Measurements from ENCODE around the gene PTPN20.

Gene PTPN20

DNA sequence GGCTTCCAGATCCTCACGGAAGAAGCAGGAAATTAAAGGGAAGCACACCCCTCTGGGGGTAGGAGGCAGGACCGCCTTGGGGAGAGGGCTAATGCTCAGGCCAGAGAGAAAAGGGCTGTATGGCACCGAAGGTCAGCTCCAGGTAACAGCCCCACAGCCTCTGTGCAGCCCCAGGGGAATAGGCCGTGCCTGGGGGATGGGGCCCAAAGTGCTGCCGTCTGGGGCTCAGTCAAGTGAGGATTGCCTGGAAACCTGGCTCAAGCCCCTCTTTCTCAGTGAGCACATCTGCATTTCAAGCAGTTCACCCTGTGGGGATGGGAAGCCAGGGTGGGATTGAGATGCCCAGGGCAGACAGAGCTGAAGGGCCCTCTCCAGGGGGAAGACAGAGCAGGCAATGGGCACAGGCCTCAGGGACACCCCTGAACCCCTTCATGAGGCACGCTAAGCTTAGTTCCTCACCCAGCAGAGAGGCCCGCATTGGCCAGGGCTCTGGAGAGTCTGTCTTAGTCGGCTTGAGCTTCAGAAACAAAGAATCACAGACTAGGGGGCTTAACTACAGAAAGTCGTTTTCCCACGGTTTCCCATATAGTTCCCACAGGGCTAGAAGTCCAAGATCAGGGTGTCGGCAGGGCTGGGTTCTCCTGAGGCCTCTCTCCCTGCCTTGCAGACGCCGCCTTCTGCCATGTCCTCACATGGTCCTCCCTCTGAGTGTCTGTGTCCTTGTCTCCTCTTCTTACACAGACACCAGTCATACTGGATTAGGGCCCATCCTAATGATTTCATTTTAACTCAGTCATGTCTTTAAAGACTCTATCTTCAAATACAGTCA, 118.2 kb downstream of the PTPN20 start:
- Histone ChIP-seq H3K79me2 (ENCODE audit: control insufficient read depth, insufficient read depth, low read length, unreplicated experiment) (no peaks in the 10 kb centered on the region), H3K27ac (ENCODE audit: low read depth, low read length) (no peak overlapping the region), H3K4me1 (ENCODE audit: control insufficient read depth, insufficient read depth, low read length, unreplicated experiment) (no peaks in the 10 kb centered on the region), H3K36me3 (ENCODE audit: insufficient read depth, low read length) (no peaks in the 10 kb centered on the region), H2AFZ (ENCODE audit: low read length, unreplicated experiment) (no peak overlapping the region), H3K27me3 (ENCODE audit: insufficient read depth, low read length) (peaks cover under 1% of the 10 kb centered on the region), H3K4me3 (ENCODE audit: low read depth, low read length) (no peak overlapping the region)

DNA sequence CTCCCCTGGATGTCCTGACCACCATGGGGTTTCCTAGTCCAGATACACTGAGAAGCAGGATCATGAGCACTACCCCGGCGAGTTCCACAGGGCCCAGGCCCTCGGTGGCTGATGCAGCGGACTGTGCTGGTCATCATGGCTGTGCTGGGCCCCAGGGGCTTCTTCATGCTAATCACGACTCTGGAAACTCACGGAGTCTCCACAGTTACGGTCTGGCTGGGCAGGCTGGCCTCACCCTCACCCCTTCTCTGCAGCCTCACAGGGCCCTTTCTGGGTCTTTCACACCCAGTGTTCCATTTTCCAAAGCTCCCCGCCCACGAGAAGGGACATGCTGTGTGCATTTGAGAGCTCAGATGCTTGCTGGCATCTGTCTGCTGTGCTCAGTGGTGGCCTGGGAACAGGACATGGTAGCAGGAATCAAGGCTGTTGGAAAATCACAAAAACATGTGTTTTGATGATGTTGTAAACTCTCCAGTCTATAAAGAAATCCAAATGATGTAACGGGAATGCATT, 119.0 kb downstream of the PTPN20 start:
- H3K4me1 ChIP-seq (ENCODE audit: control insufficient read depth, insufficient read depth, low read length, unreplicated experiment): no peaks in the 10 kb centered on the region
- no peaks in the 10 kb centered on the region for H3K79me2 ChIP-seq (ENCODE audit: control insufficient read depth, insufficient read depth, low read length, unreplicated experiment)
- no peak overlapping the region for H2AFZ ChIP-seq (ENCODE audit: low read length, unreplicated experiment)
- H3K27me3 ChIP-seq (ENCODE audit: insufficient read depth, low read length): peaks cover 9% of the 10 kb centered on the region
- no peak overlapping the region for H3K27ac ChIP-seq (ENCODE audit: low read depth, low read length)
- no peak overlapping the region for H3K4me3 ChIP-seq (ENCODE audit: low read depth, low read length)
- no peaks in the 10 kb centered on the region for H3K36me3 ChIP-seq (ENCODE audit: insufficient read depth, low read length)

DNA sequence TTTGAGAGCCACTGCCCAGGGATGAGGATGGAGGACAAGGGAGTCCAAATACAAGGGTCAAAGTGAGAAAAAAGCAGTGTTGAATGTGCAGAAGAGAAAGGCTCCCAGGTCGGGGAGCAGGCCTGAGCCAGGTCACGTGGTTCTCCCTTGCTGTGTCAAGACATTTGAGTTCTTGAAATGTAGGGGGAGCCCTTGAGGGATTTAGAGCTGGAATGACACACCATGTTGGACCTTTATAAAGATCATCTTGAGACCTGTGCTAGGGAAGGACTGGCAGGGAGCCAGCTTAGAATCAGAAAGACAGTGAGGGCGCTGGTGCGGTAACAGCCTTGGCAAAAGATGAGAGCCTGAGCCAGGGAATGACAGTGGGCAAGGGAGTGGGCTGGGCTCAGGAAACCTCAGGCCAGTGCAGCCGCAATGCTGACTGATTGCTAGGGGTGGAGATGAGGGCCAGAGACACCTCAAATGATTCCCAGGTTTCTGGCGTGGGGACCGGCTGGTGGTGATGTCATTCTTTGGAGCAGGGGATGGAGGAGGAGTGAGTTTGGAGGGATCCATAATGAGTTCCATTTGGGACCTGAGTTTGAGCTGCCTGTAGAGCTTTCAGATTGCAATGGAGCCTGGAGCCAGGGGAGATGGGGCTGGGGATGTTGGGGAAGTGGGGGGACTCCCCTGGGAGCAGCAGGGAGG, 120.1 kb downstream of the PTPN20 start:
- Histone ChIP-seq H3K27ac (ENCODE audit: low read depth, low read length) (no peak overlapping the region), H3K4me1 (ENCODE audit: control insufficient read depth, insufficient read depth, low read length, unreplicated experiment) (no peaks in the 10 kb centered on the region), H3K36me3 (ENCODE audit: insufficient read depth, low read length) (no peaks in the 10 kb centered on the region), H3K4me3 (ENCODE audit: low read depth, low read length) (no peak overlapping the region), H3K79me2 (ENCODE audit: control insufficient read depth, insufficient read depth, low read length, unreplicated experiment) (no peaks in the 10 kb centered on the region), H2AFZ (ENCODE audit: low read length, unreplicated experiment) (no peak overlapping the region), H3K27me3 (ENCODE audit: insufficient read depth, low read length) (peaks cover 9% of the 10 kb centered on the region)

DNA sequence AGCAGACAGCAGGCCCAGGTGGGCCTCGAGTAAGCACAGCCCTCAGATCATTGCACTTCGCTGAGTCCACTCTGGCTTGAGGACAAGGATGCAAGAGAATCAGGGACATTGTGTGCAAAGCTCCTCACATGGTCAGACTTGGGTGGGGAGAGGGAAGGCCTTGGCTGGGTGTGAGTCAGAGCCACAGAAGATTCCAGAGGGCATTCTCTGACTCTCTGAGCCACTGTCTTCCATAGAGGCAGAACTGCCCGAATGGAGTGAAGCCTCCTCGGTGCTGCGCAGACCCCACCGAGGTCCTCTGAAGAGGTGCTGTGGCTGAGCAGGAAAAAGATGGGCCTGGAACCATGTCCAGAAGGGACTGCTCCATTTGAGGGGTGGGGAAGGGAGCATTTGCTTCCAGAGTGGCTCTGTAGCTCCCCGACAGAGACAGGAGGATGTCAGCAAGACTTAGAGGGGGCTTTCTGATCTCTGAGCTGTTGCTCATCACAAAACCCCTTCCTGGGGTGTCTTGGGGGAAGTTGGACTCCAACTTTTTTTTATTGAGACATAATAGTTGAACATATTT, 120.8 kb downstream of the PTPN20 start:
- no peak overlapping the region for H3K4me3 ChIP-seq (ENCODE audit: low read depth, low read length)
- H3K27me3 ChIP-seq (ENCODE audit: insufficient read depth, low read length): peaks cover 12% of the 10 kb centered on the region
- H3K36me3 ChIP-seq (ENCODE audit: insufficient read depth, low read length): no peaks in the 10 kb centered on the region
- no peaks in the 10 kb centered on the region for H3K4me1 ChIP-seq (ENCODE audit: control insufficient read depth, insufficient read depth, low read length, unreplicated experiment)
- H2AFZ ChIP-seq (ENCODE audit: low read length, unreplicated experiment): no peak overlapping the region
- H3K27ac ChIP-seq (ENCODE audit: low read depth, low read length): no peak overlapping the region
- no peaks in the 10 kb centered on the region for H3K79me2 ChIP-seq (ENCODE audit: control insufficient read depth, insufficient read depth, low read length, unreplicated experiment)

DNA sequence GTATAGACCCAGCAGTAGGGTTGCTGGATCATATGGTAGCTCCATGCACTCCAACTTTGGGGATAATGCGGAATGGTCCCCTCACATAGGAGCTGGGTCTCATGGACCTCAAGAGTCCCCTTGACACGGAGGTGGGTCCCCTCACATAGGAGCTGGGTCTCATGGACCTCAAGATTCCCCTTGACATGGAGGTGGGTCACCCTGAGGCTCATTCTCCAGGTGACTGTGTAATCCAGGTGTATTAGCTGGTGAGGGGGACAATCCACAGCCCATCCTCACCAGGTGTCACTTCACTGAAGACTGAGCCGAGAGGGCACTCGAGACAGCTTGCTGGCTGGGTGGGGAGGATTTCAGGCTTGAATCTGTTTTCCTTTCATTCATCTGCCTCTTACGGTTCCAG, 121.9 kb downstream of the PTPN20 start:
- H3K27ac ChIP-seq (ENCODE audit: low read depth, low read length): no peak overlapping the region
- H3K4me1 ChIP-seq (ENCODE audit: control insufficient read depth, insufficient read depth, low read length, unreplicated experiment): no peaks in the 10 kb centered on the region
- H2AFZ ChIP-seq (ENCODE audit: low read length, unreplicated experiment): no peak overlapping the region
- no peak overlapping the region for H3K4me3 ChIP-seq (ENCODE audit: low read depth, low read length)
- peaks cover 13% of the 10 kb centered on the region for H3K27me3 ChIP-seq (ENCODE audit: insufficient read depth, low read length)
- no peaks in the 10 kb centered on the region for H3K79me2 ChIP-seq (ENCODE audit: control insufficient read depth, insufficient read depth, low read length, unreplicated experiment)
- H3K36me3 ChIP-seq (ENCODE audit: insufficient read depth, low read length): no peaks in the 10 kb centered on the region

DNA sequence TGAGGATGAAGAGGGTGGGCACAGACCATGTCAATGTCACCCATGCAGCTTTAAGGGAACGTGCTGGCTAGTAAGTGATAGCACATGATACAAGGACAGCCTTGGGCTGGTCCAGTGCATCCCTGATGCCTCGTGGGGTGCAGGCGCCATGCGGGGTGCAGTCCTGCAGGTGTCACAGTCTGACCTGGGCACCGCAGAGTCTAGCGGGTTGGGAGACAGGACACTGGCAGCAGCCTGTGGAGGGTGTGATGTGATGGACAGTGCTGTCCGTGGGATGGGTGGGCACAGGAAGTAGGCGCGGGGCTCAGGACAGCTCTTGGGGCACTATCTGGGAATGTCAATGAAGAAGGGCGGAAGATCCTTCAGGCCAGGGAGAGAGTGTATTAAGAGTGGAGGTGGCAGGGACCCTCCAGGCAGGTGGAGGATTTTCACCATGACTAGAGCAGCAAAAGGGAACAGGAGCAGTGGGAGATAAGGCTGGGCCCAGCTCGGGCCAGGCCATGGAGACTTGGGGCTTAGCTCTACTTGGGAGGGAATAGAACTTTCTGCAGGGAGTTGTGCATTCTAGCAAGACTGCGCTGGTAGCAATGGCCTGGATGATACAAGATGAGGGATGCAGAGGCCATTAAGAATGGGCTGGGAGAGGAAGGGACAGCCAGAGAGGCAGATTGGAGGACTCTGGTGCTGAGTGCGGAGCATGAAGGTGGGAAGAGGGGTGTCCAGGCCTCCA, 122.5 kb downstream of the PTPN20 start:
- no peak overlapping the region for H2AFZ ChIP-seq (ENCODE audit: low read length, unreplicated experiment)

DNA sequence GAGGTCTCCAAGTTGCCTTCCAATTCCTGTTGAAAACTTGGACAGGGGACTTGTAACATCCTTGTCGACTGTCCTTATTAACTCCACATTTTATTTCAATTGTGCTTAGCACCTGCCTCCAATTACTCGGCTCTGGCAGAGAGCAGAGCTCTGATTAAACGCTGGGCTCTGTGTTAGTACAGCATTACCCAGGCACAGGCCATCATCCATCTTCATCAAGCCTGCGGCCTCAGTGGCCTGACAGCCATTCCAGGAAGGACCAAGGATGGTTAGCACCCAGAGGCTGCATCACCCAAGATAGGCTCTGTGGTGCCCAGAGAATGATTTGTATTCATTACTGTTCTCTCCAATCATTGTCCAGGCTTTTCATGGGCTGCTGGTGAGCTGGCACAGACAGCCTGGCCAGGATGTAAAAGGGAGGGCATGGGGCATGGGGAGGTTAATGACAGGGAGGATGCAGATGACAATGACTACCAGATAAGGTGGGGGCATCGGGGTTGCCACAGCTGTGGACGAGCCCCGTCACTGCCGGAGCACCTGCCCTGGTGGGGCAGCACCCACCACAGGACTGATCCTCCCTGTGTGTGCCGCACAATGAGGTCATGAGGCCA, 123.3 kb downstream of the PTPN20 start:
- no peaks in the 10 kb centered on the region for H3K79me2 ChIP-seq (ENCODE audit: control insufficient read depth, insufficient read depth, low read length, unreplicated experiment)
- H3K27ac ChIP-seq (ENCODE audit: low read depth, low read length): no peak overlapping the region
- H2AFZ ChIP-seq (ENCODE audit: low read length, unreplicated experiment): no peak overlapping the region
- H3K27me3 ChIP-seq (ENCODE audit: insufficient read depth, low read length): peaks cover 16% of the 10 kb centered on the region
- H3K36me3 ChIP-seq (ENCODE audit: insufficient read depth, low read length): no peaks in the 10 kb centered on the region
- H3K4me3 ChIP-seq (ENCODE audit: low read depth, low read length): no peak overlapping the region
- H3K4me1 ChIP-seq (ENCODE audit: control insufficient read depth, insufficient read depth, low read length, unreplicated experiment): no peaks in the 10 kb centered on the region

More for the DNA sequence above, 122.5 kb downstream of the PTPN20 start:
- Histone ChIP-seq H3K4me1 (ENCODE audit: control insufficient read depth, insufficient read depth, low read length, unreplicated experiment) (no peaks in the 10 kb centered on the region), H3K27me3 (ENCODE audit: insufficient read depth, low read length) (peaks cover 13% of the 10 kb centered on the region), H3K4me3 (ENCODE audit: low read depth, low read length) (no peak overlapping the region), H3K36me3 (ENCODE audit: insufficient read depth, low read length) (no peaks in the 10 kb centered on the region), H3K79me2 (ENCODE audit: control insufficient read depth, insufficient read depth, low read length, unreplicated experiment) (no peaks in the 10 kb centered on the region), H3K27ac (ENCODE audit: low read depth, low read length) (no peak overlapping the region)

DNA sequence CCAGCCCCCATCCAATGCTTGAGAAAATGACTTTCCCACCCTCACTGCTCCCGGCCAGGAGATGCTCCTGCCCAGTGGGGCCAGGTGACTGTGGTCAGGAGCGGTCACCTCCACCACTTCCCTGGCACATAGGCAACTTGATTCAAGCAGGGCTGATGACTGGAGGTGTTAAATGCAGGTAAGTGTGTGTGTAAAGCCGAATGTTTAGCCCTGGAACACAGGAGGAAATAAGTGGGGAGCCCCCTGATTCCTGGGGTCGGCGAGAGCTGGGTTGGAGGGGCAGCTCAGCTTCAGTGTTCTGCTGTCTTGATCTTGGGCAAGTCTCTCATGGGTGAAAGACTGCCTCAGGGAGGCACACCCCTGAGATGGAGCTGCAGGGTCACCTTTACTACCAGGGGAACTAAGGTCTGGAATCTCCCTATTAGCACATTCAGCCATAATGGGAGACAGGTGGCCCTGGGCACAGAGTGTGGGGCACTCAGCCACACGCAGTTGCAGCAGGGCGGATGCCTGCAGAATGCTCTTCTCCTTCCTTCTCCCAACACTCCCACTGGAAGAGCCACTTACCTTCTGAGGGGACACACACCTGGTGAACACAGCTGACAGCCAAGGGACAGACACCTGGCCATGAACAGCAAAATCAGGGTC, 124.1 kb downstream of the PTPN20 start:
- H3K4me1 ChIP-seq (ENCODE audit: control insufficient read depth, insufficient read depth, low read length, unreplicated experiment): no peaks in the 10 kb centered on the region
- H3K79me2 ChIP-seq (ENCODE audit: control insufficient read depth, insufficient read depth, low read length, unreplicated experiment): no peaks in the 10 kb centered on the region
- H3K36me3 ChIP-seq (ENCODE audit: insufficient read depth, low read length): no peaks in the 10 kb centered on the region
- no peak overlapping the region for H3K4me3 ChIP-seq (ENCODE audit: low read depth, low read length)
- H2AFZ ChIP-seq (ENCODE audit: low read length, unreplicated experiment): no peak overlapping the region
- no peak overlapping the region for H3K27ac ChIP-seq (ENCODE audit: low read depth, low read length)
- peaks cover 16% of the 10 kb centered on the region for H3K27me3 ChIP-seq (ENCODE audit: insufficient read depth, low read length)

DNA sequence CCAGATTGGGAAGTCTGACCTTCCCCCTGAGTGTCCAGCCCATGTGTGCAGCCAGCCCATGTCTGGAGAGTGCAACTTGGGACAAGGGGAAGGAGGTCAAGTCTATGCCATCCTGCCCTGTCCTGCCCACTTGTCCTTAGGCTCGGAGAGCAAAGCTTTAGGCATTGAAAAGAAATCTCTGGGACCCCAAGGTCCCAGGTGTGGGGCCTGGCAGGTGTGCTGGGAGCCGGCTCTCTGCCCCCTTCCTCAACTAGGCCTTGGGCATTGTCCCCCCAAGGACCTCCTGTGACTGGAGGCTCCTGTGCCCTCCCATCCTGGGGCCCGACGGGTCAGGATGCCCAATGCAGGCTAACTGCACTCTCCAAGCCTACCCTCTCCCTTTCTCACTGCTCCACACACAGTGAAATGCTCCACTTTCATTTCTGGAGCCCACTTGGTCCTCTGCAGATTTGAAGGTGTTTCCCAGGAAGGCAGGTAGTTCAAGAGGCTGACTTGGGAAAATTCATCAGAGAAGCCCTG, 124.7 kb downstream of the PTPN20 start:
- no peak overlapping the region for H3K4me3 ChIP-seq (ENCODE audit: low read depth, low read length)
- no peak overlapping the region for H2AFZ ChIP-seq (ENCODE audit: low read length, unreplicated experiment)
- H3K4me1 ChIP-seq (ENCODE audit: control insufficient read depth, insufficient read depth, low read length, unreplicated experiment): no peaks in the 10 kb centered on the region
- H3K27me3 ChIP-seq (ENCODE audit: insufficient read depth, low read length): peaks cover 16% of the 10 kb centered on the region
- no peaks in the 10 kb centered on the region for H3K36me3 ChIP-seq (ENCODE audit: insufficient read depth, low read length)
- no peak overlapping the region for H3K27ac ChIP-seq (ENCODE audit: low read depth, low read length)
- H3K79me2 ChIP-seq (ENCODE audit: control insufficient read depth, insufficient read depth, low read length, unreplicated experiment): no peaks in the 10 kb centered on the region
